ENCODE data around the gene CUBN. TPM values are rescaled to one million over a fixed set of nuclear protein-coding genes. Genes with fewer than 3 reads are reported as not detected.

CUBN gene
- total RNA-seq, 3 donors from 2014 or later (not counting 1 experiment from before 2014, with no cell fraction given), result 4.7 to 5.6 (median 5.1) TPM

DNA sequence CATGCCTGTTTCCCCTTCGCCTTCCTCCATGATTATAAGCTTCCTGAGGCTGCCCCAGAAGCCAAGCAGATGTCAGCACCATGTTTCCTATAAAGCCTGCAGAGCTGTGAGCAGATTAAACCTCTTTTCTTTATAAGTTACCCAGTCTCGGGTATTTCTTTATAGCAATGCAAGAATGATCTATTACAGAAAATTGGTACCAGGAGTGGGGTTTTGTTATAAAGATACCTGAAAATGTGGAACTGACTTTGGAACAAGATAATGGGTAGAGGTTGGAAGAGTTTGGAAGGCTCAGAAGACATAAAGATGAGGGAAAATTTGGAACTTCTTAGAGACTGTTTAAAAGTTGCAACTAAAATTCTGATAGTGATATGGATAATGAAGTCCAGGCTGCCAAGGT lies 307.6 kb downstream of the CUBN start:
- TF ChIP-seq, protein P1, sequence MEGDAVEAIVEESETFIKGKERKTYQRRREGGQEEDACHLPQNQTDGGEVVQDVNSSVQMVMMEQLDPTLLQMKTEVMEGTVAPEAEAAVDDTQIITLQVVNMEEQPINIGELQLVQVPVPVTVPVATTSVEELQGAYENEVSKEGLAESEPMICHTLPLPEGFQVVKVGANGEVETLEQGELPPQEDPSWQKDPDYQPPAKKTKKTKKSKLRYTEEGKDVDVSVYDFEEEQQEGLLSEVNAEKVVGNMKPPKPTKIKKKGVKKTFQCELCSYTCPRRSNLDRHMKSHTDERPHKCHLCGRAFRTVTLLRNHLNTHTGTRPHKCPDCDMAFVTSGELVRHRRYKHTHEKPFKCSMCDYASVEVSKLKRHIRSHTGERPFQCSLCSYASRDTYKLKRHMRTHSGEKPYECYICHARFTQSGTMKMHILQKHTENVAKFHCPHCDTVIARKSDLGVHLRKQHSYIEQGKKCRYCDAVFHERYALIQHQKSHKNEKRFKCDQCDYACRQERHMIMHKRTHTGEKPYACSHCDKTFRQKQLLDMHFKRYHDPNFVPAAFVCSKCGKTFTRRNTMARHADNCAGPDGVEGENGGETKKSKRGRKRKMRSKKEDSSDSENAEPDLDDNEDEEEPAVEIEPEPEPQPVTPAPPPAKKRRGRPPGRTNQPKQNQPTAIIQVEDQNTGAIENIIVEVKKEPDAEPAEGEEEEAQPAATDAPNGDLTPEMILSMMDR (IDR thresholded peaks at IDR 0.05), result no peak
- intact Hi-C loops (cut with micrococcal nuclease), result no loop called here
- Mint-ChIP-seq H3K4me1 (peaks cover 9 to 15% of the 10 kb centered on the region in 2 donors), H3K4me3 (no peak overlapping the region), H3K36me3 (peaks cover 20% of the 10 kb centered on the region), H3K9me3 (peaks cover 6 to 8% of the 10 kb centered on the region in 2 donors), H3K27ac (no peak overlapping the region), H3K27me3 (ENCODE audit: low read depth in 2 of 2) (peaks cover 7 to 29% of the 10 kb centered on the region in 2 donors)
- peaks cover 14% of the 10 kb centered on the region for H3K9me3 ChIP-seq (ENCODE audit: control insufficient read depth, insufficient read depth, low read length)
- H3K27me3 ChIP-seq (ENCODE audit: control insufficient read depth, insufficient read depth, low read length), result no peaks in the 10 kb centered on the region
- no peak for ATAC-seq
- WGBS (ENCODE audit: insufficient coverage), result 86% methylated on average over 2 of the region's 2 CpGs
- DNase-seq, result no peak
- H3K4me1 ChIP-seq (ENCODE audit: control insufficient read depth, insufficient read depth, low read length), result peaks cover 4% of the 10 kb centered on the region
- H3K36me3 ChIP-seq (ENCODE audit: control insufficient read depth, insufficient read depth, low read length), result no peaks in the 10 kb centered on the region
- no peak overlapping the region for H3K4me3 ChIP-seq (ENCODE audit: low read length)
- H3K27ac ChIP-seq (ENCODE audit: low read length), result no peak overlapping the region

DNA sequence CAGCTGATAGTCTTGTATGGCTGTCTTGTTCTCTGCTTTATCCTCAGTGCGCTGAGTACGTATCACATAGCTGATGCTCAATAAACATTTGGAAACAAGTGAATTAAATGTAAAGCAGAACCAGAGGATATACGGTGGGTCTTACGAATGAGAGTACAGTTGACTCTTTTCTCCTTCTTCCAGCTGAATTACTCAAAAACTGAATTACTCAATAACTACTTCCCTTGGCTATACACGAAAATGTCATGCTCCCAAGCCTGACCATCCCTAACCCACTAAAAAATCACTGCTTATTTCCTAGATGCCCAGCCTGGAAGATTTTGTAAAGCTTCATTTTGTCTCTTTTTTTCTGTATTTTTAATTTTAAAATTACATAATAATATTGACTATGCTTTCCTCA lies 309.2 kb downstream of the CUBN start:
- H3K4me3 ChIP-seq (ENCODE audit: low read length), result no peak overlapping the region
- 88% methylated on average over 5 of the region's 5 CpGs for WGBS (ENCODE audit: insufficient coverage)
- intact Hi-C loops (cut with micrococcal nuclease), result no loop called here
- Mint-ChIP-seq H3K27ac (no peak overlapping the region), H3K36me3 (peaks cover 20% of the 10 kb centered on the region), H3K4me1 (peaks cover 20 to 31% of the 10 kb centered on the region in 2 donors), H3K4me3 (no peak overlapping the region), H3K9me3 (peaks cover 6 to 8% of the 10 kb centered on the region in 2 donors), H3K27me3 (ENCODE audit: low read depth in 2 of 2) (peaks cover 7 to 29% of the 10 kb centered on the region in 2 donors)
- TF ChIP-seq, protein P1 (IDR thresholded peaks at IDR 0.05), result no peak
- DNase-seq (no peak), ATAC-seq (no peak)
- H3K36me3 ChIP-seq (ENCODE audit: control insufficient read depth, insufficient read depth, low read length), result no peaks in the 10 kb centered on the region
- H3K27me3 ChIP-seq (ENCODE audit: control insufficient read depth, insufficient read depth, low read length), result no peaks in the 10 kb centered on the region
- H3K4me1 ChIP-seq (ENCODE audit: control insufficient read depth, insufficient read depth, low read length), result peaks cover 17% of the 10 kb centered on the region
- peaks cover 14% of the 10 kb centered on the region for H3K9me3 ChIP-seq (ENCODE audit: control insufficient read depth, insufficient read depth, low read length)
- no peak overlapping the region for H3K27ac ChIP-seq (ENCODE audit: low read length)

DNA sequence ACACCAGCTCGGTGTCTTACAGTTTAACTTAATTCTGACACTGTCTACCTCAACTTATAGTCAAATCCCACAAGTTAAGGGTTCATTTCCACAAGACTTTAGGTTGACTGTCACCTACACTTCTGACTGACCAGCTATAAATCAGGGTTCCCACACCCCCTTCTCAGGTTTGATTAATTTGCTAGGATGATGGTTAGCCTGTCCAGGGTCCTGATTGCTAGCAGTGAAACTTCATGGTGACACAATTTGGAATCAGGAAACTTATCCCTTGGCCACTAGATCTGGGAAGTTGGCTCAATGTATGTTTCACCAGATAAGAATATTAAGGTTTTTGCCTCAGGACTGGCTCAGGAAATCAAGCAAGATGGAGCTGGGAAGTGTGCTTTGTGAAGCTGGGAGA lies 309.6 kb downstream of the CUBN start:
- peaks cover 14% of the 10 kb centered on the region for H3K9me3 ChIP-seq (ENCODE audit: control insufficient read depth, insufficient read depth, low read length)
- peaks cover 5 to 29% of the 10 kb centered on the region in 2 donors for H3K27me3 Mint-ChIP-seq (ENCODE audit: low read depth in 2 of 2)
- intact Hi-C loops (cut with micrococcal nuclease), result no loop called here
- no peak for DNase-seq
- TF ChIP-seq, protein P1 (IDR thresholded peaks at IDR 0.05), result no peak
- H3K36me3 ChIP-seq (ENCODE audit: control insufficient read depth, insufficient read depth, low read length), result no peaks in the 10 kb centered on the region
- no peak overlapping the region for H3K4me3 ChIP-seq (ENCODE audit: low read length)
- H3K27me3 ChIP-seq (ENCODE audit: control insufficient read depth, insufficient read depth, low read length), result no peaks in the 10 kb centered on the region
- 100% methylated on average over 1 of the region's 1 CpG for WGBS (ENCODE audit: insufficient coverage)
- H3K4me3 Mint-ChIP-seq, result no peak overlapping the region
- peaks cover 20% of the 10 kb centered on the region for H3K36me3 Mint-ChIP-seq
- no peak overlapping the region for H3K27ac ChIP-seq (ENCODE audit: low read length)
- peaks cover 24 to 36% of the 10 kb centered on the region in 2 donors for H3K4me1 Mint-ChIP-seq
- peaks cover 17% of the 10 kb centered on the region for H3K4me1 ChIP-seq (ENCODE audit: control insufficient read depth, insufficient read depth, low read length)
- no peak for ATAC-seq
- H3K27ac Mint-ChIP-seq, result no peak overlapping the region
- peaks cover 6 to 8% of the 10 kb centered on the region in 2 donors for H3K9me3 Mint-ChIP-seq

DNA sequence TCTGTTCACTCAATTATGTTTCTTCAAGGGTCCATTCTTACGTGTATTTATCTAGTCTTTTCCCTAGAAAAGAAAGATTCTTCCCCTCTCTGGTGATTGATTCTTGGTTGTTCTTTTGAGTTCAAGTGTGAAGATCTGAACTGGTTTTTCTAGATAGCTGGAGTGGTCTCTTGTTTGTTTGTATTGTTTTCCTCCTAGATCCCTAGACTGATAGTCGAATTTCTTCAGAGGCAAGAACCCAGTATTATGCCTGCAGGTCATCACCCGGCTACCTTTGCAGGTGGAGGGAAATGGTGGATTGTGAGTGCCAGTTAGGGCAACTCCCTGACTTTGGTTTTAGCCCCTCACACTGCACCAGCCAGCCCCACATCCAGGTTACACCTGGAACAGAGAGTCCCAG lies 310.2 kb downstream of the CUBN start:
- ATAC-seq (no peak), DNase-seq (no peak)
- peaks cover 20% of the 10 kb centered on the region for H3K36me3 Mint-ChIP-seq
- Histone ChIP-seq H3K36me3 (ENCODE audit: control insufficient read depth, insufficient read depth, low read length) (no peaks in the 10 kb centered on the region), H3K4me1 (ENCODE audit: control insufficient read depth, insufficient read depth, low read length) (peaks cover 17% of the 10 kb centered on the region), H3K4me3 (ENCODE audit: low read length) (no peak overlapping the region), H3K9me3 (ENCODE audit: control insufficient read depth, insufficient read depth, low read length) (peaks cover 14% of the 10 kb centered on the region), H3K27ac (ENCODE audit: low read length) (no peak overlapping the region), H3K27me3 (ENCODE audit: control insufficient read depth, insufficient read depth, low read length) (no peaks in the 10 kb centered on the region)
- H3K4me1 Mint-ChIP-seq, result peaks cover 28 to 40% of the 10 kb centered on the region in 2 donors
- WGBS (ENCODE audit: insufficient coverage), result 92% methylated on average over 2 of the region's 3 CpGs
- TF ChIP-seq, protein P1 (IDR thresholded peaks at IDR 0.05), result no peak
- peak overlapping the region in 1 of 2 donors; percentile 91 for H3K27ac Mint-ChIP-seq
- peak overlapping the region; percentile 96 for H3K4me3 Mint-ChIP-seq
- intact Hi-C loops (cut with micrococcal nuclease), result loop anchor here (5.0 kb wide), 1 partner anchor 823 kb away; the partner anchor contains the start of gene STAM
- peaks cover 6 to 8% of the 10 kb centered on the region in 2 donors for H3K9me3 Mint-ChIP-seq
- H3K27me3 Mint-ChIP-seq (ENCODE audit: low read depth in 2 of 2), result peaks cover 4 to 29% of the 10 kb centered on the region in 2 donors

Measured in natural killer cell (primary cell).